ENCODE data around the gene BBS2.

The BBS2 gene

GRCh38 chr16:56466344-56466743 is 53.5 kb downstream of the BBS2 start:
- TF ChIP-seq CTCF (IDR thresholded peaks at IDR 0.05; ENCODE audit: insufficient read depth, missing control alignments) = no peak
- no peak for FAIRE-seq
- DNase-seq (ENCODE audit: insufficient read length, low spot score) = no peak

- FAIRE-seq = no peak
- DNase-seq (ENCODE audit: insufficient read length, low spot score) = no peak
- no peak for TF ChIP-seq CTCF (IDR thresholded peaks at IDR 0.05; ENCODE audit: insufficient read depth, missing control alignments)
Measured at GRCh38 chr16:56463153-56463552, 56.7 kb downstream of the BBS2 start.

GRCh38 chr16:56462064-56462796 is 57.6 kb downstream of the BBS2 start:
- DNase-seq (ENCODE audit: insufficient read length, low spot score) (no peak), FAIRE-seq (no peak)
- TF ChIP-seq CTCF (IDR thresholded peaks at IDR 0.05; ENCODE audit: insufficient read depth, missing control alignments) = no peak

- DNase-seq (ENCODE audit: insufficient read length, low spot score) = no peak
- TF ChIP-seq CTCF (IDR thresholded peaks at IDR 0.05; ENCODE audit: insufficient read depth, missing control alignments) = no peak
- FAIRE-seq = no peak
Measured at GRCh38 chr16:56460101-56460500, 59.7 kb downstream of the BBS2 start.

GRCh38 chr16:56457927-56458470 is 61.8 kb downstream of the BBS2 start:
- DNase-seq (ENCODE audit: insufficient read length, low spot score) (no peak), FAIRE-seq (no peak)
- TF ChIP-seq CTCF (IDR thresholded peaks at IDR 0.05; ENCODE audit: insufficient read depth, missing control alignments) = no peak

GRCh38 chr16:56451753-56452689 is 67.8 kb downstream of the BBS2 start:
- FAIRE-seq (no peak), DNase-seq (ENCODE audit: insufficient read length, low spot score) (no peak)
- TF ChIP-seq CTCF (IDR thresholded peaks at IDR 0.05; ENCODE audit: insufficient read depth, missing control alignments) = no peak

Data from D721Med (cell line).